HG03460 (cell line): ENCODE results near the gene CDH22.

Experiments used
- ATAC-seq: cut with Tn5 transposase; IDR thresholded peaks from one replicate; pipeline ENCODE4 v1.9.1; 2021; ENCODE audit not compliant: unreplicated experiment

Gene CDH22

GRCh38 chr20:46344488-46345162 lies 36.3 kb upstream of the CDH22 start:
- ATAC-seq: no peak

- ATAC-seq: no peak
Measured at GRCh38 chr20:46343975-46344357, 35.7 kb upstream of the CDH22 start.

GRCh38 chr20:46343348-46343974 lies 35.2 kb upstream of the CDH22 start:
- ATAC-seq: no peak

- no peak for ATAC-seq
Measured at GRCh38 chr20:46342451-46343347, 34.4 kb upstream of the CDH22 start.

- ATAC-seq: no peak
Measured at GRCh38 chr20:46342010-46342378, 33.7 kb upstream of the CDH22 start.

- ATAC-seq: no peak
Measured at GRCh38 chr20:46341074-46342009, 33.0 kb upstream of the CDH22 start.

- ATAC-seq: no peak
Measured at GRCh38 chr20:46339037-46339436, 30.7 kb upstream of the CDH22 start.

- ATAC-seq: no peak
Measured at GRCh38 chr20:46336735-46337134, 28.4 kb upstream of the CDH22 start.

GRCh38 chr20:46334303-46334904 lies 26.1 kb upstream of the CDH22 start:
- no peak for ATAC-seq

GRCh38 chr20:46333161-46333991 lies 25.1 kb upstream of the CDH22 start:
- no peak for ATAC-seq

GRCh38 chr20:46332373-46333160 lies 24.3 kb upstream of the CDH22 start:
- no peak for ATAC-seq

GRCh38 chr20:46331611-46332361 lies 23.5 kb upstream of the CDH22 start:
- ATAC-seq: no peak

- ATAC-seq: no peak
Measured at GRCh38 chr20:46330831-46331371, 22.6 kb upstream of the CDH22 start.

GRCh38 chr20:46330072-46330763 lies 21.9 kb upstream of the CDH22 start:
- ATAC-seq: no peak

GRCh38 chr20:46328200-46328882 lies 20.0 kb upstream of the CDH22 start:
- ATAC-seq: no peak

GRCh38 chr20:46327557-46327956 lies 19.3 kb upstream of the CDH22 start:
- no peak for ATAC-seq

GRCh38 chr20:46325789-46326188 lies 17.5 kb upstream of the CDH22 start:
- no peak for ATAC-seq
